ENCODE measurements around the gene AUP1.

AUP1 gene

GRCh38 chr2:74556159-74556558, 26.7 kb upstream of the AUP1 start:
- no peak for DNase-seq

- DNase-seq = no peak
Observed at GRCh38 chr2:74555610-74556103, 26.2 kb upstream of the AUP1 start.

GRCh38 chr2:74554820-74555531, 25.5 kb upstream of the AUP1 start:
- peak; percentile 28 to 47 for DNase-seq

- DNase-seq = peak; percentile 77 to 84
Observed at GRCh38 chr2:74553892-74554819, 24.6 kb upstream of the AUP1 start, which contains the start of the genes DOK1 and LOXL3. TSS of gene DOK1 (plus strand) at chr2:74554720. CDS start at chr2:74554755, 35 bp downstream. TSS of gene LOXL3 (minus strand) at chr2:74553942. CDS start at chr2:74552634, 1,308 bp downstream.

- DNase-seq = no peak
Observed at GRCh38 chr2:74552914-74553811, 23.7 kb upstream of the AUP1 start.

DNA sequence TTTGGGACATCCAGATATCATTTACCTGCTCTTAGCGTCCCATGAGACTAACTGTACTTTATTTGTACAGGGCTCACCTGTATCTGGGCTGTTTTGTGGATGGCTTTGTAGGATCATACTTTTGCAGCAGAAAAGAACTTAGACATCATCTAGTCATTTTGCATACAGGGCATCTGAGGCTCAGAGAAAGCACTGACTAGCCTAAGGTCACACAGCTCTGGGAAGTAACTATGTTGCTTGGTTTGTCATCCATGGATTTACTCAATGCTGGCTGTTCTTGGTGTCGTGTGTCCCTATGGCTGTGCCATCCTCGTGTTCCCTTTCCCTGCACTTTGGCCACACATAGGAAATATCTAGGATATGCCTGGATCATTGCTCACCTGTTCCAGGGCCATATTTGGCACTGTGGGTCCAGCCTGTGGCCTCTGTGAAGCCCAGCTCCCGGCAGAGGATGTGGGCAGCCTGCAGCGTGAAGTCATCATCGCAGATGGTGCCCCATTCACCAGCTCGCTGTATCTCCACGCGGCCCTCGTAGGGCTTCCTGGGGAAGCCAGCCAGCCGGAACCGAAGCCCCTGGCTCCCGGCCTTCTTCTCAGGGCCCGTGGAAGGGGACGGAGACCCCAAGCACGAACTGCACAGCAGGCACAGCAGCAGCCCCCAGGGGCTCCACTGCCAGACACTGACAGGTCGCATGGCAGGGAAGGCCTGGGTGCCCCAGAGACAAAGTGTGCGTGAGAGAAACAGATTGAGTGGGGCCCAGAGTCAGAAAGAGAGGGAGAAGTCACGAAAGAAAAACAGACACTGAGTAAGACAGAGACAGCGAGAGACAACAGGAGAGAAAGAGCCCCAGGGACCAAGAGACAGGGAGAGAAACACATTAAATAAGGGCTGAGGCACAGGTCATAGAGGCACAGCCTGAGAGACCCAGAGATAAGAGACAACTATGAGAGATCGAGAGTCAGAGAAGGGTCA, 22.7 kb upstream of the AUP1 start:
- DNase-seq = no peak

- no peak for DNase-seq
Observed at GRCh38 chr2:74551530-74551929, 22.0 kb upstream of the AUP1 start.

- DNase-seq = no peak
Observed at GRCh38 chr2:74550231-74550630, 20.7 kb upstream of the AUP1 start.

DNA sequence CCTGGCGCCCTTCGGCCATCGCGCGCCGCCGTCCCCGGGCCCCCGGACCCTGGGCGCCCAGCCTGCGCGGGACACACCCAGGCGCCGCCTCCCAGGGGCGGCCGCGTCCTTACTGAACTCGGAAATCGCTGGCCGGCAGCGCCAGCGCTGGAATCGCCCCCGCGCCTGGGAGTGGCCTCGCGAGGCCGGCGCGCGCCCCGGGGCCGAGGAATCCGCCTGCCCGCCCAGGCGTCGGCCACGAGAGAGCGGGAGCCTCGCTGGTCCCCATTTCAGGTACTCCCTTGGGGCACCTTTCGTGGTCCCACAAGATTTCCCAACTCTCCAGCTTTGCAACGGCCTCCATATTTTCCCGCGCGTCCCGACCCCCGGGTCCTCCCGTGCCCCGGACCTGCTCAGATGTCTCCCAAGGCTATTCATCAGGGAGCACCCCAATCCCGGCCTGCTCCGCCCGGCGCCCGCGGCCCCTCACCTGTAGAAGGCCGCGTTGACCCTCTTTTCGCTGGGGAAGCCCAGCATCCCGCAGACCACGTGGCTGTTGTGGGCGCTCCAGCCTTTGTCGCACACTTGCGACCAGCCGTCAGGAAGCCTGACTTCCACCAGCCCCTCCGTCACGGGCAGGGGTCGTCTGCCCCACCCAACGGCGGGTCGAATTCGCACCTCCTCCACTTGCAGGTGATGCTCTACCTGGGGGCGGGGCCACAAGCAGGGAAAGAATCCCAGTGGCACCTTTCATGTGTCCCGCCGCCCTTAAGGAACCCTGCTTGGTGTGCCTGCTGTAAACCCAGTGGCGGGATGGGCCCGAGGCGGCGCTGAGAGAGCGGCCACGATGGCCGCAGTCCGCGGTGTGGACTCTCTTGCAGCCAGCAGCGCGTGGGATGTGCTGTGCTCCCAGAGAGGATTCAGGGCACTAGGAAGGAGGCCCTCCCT, 19.7 kb upstream of the AUP1 start:
- no peak for DNase-seq

DNA sequence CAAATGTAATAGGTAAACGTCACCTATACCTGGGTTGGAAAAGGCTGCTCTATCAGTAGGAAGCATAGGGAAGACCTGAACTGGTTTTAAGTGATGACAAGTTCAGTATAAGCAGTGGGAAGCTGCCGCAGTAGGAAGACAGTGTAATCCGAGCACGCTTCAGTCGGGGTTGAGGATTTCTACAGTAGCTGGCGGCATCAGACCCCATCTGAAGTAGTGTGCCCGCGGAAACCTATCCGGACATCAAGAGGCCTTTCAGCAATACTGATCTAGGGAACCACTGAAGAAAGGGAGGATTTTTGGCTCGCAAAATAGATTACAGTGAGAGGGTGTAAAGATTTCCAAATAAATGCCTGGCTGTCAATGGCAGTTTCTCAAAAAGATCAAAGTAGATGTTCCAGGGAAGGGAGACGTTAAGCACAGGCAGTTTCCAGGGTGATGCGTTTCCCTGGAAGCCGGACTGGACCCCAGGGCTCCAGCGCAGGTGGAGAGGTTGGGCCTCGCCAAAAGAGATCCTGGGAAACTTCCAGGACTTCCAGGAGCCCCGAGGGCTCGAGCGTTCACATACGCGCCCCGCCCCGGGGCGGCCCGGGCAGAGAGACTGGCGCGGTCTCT, 18.9 kb upstream of the AUP1 start:
- DNase-seq = no peak

- DNase-seq = no peak
Observed at GRCh38 chr2:74546004-74546403, 16.5 kb upstream of the AUP1 start.

DNA sequence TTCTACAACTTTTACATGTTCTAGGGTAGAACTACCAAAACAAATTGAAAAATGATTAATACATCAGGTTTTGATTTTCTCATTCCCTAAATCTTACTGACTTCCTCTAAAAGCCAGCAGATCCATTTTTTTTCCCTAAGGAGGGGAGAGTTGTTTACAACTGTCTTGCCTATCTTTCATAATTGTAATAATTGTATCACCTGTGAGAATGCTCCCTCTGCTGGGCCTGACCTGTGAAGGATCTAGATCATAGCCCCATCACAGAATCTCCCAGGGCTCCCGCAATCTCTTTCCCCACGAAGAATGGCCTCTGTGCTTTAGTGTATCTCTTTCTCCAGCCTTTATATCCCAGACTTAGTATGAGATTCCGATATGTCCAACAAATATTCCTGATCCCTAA, 15.1 kb upstream of the AUP1 start:
- no peak for DNase-seq

DNA sequence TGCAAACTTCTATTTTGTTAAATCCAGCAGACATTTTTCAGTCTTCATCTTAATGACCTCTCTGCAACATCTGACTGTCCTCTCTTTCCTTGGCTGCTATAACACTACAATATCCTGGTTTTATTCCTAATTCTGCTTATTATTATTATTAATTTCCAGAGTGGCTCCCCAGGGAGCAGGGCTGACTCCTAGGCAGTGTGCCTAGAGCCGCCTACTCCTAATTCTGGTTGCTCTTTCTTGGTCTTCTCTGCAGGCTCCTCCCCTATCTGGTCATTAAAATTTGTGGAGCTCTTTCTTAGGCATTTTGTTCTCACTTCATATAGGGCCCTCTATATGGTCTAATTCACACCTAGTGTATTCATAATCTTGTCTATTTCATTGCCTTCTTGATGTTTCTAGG, 13.5 kb upstream of the AUP1 start:
- no peak for DNase-seq

DNA sequence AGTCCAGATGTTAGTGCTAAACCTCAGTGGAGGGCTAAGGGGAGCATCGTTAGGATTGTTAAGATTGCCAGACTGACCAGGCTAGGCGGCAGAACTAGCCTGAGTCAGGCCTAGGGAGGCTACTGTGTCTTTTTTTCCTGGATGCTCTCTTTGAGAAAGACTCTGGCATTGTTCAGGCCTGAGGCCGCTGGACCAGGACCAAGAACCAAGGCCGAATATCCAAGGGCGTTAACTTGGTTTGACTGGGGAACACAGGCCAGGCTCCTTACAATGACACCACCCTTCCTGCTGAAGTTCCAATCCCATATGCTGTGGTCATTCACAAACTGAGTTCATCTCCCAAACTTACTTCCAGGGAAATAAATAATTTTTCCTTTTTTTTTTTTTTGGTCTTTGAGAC, 10.8 kb upstream of the AUP1 start:
- no peak for DNase-seq

GRCh38 chr2:74538881-74539339, 9.4 kb upstream of the AUP1 start:
- no peak for DNase-seq

GRCh38 chr2:74537140-74537539, 7.6 kb upstream of the AUP1 start:
- no peak for DNase-seq

GRCh38 chr2:74536166-74536950, 6.9 kb upstream of the AUP1 start:
- DNase-seq = no peak

- no peak for DNase-seq
Observed at GRCh38 chr2:74535440-74535965, 6.0 kb upstream of the AUP1 start.

DNA sequence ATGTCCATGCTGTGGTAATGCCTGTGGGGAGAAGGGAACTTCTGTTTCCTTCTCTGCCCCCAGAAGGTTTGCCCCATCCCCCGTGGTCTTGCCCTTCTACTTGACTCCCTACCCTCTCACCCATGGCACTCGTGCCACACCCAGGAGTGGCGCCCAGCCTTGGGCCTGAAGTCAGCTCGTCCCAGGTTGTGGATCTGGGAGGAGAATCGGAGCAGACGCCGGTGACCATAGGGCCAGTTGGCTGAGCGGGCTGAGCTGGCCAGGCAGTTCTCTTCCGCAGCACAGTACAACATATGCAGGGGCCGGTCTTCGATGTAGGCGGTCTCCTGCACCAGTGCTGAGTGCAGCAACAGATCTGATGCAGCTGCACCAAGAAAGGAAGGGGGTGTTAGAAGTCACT, 4.9 kb upstream of the AUP1 start:
- DNase-seq = no peak

Data from activated CD4-positive, alpha-beta T cell treated with anti-CD3 and anti-CD28 coated beads for 4 hours (primary cell).